OCI-LY3 (cell line): Measurements from ENCODE around the gene FAM184B.

ENCODE experiments used
- H2AFZ ChIP-seq: fragments of 200-600, 300-600 bp; shearing (Covaris generic); 2 replicates; pipeline ENCODE4 v1.6.0; 2014; ENCODE audit warnings: antibody characterized with exemption, low read depth, low read length
- H3K27ac ChIP-seq: fragments of 200-600, 300-600 bp; sonication (generic); 2 replicates; pipeline ENCODE4 v1.5.1; 2014; ENCODE audit warnings: mild to moderate bottlenecking, low read length, moderate library complexity, mixed read lengths
- H3K27me3 ChIP-seq: fragments of 200-600, 300-600 bp; sonication (generic); 2 replicates; pipeline ENCODE4 v1.6.1; 2014; ENCODE audit warnings: low read depth, low read length, mixed read lengths
- H3K36me3 ChIP-seq: fragments of 200-600, 300-600 bp; sonication (generic); replicated peaks from 2 replicates; pipeline ENCODE3; 2014; ENCODE audit warnings: low read depth, low read length, mixed read lengths
- H3K4me1 ChIP-seq: fragments of 300-600, 200-600 bp; sonication (generic); 2 replicates; pipeline ENCODE4 v1.6.1; 2014; ENCODE audit warnings: low read length, mixed read lengths
- H3K4me2 ChIP-seq: fragments of 200-600, 300-600 bp; sonication (generic); 2 replicates; pipeline ENCODE4 v1.6.1; 2014; ENCODE audit warnings: low read length, mixed read lengths
- H3K4me3 ChIP-seq: fragments of 300-600, 200-600 bp; sonication (generic); 2 replicates; pipeline ENCODE4 v1.5.1; 2014; ENCODE audit warnings: antibody characterized with exemption, mild to moderate bottlenecking, low read length, moderate library complexity
- H3K79me2 ChIP-seq: fragments of 300-600, 200-600 bp; shearing (Covaris generic); 2 replicates; pipeline ENCODE4 v1.6.1; 2014; ENCODE audit warnings: mild to moderate bottlenecking, low read length, mixed read lengths
- H3K9ac ChIP-seq: fragments of 300-600, 200-600 bp; shearing (Covaris generic); 2 replicates; pipeline ENCODE4 v1.6.0; 2014; ENCODE audit warnings: mild to moderate bottlenecking, low read length, moderate library complexity
- H3K9me3 ChIP-seq: fragments of 200-600, 300-600 bp; shearing (Covaris generic); 2 replicates; pipeline ENCODE4 v1.6.1; 2014; ENCODE audit warnings: low read length, mixed read lengths; ENCODE audit not compliant: insufficient read depth
- H4K20me1 ChIP-seq: fragments of 200-600, 300-600 bp; sonication (generic); 2 replicates; pipeline ENCODE4 v1.6.1; 2016; ENCODE audit warnings: low read length, mixed read lengths; ENCODE audit not compliant: insufficient read depth
- CTCF ChIP-seq: fragments of 200-600, 300-600 bp; sonication (generic); IDR thresholded peaks from 2 replicates; pipeline ENCODE4 v1.5.1; 2014; ENCODE audit warnings: antibody characterized with exemption, low read length, low read depth
- EZH2phosphoT487 ChIP-seq: fragments of 200-600 bp; shearing (Covaris generic); IDR thresholded peaks from 2 replicates; pipeline ENCODE4 v1.6.1; 2018; ENCODE audit warnings: antibody characterized with exemption, mixed run types, low read depth

Gene FAM184B

GRCh38 chr4:17805580-17806155, 24.2 kb upstream of the FAM184B start:
- no peak for TF ChIP-seq CTCF
- Histone ChIP-seq H3K27ac (no peak overlapping the region), H3K36me3 (peaks cover 60% of the 10 kb centered on the region), H3K4me2 (no peak overlapping the region), H3K9me3 (no peaks in the 10 kb centered on the region), H2AFZ (no peak overlapping the region), H3K79me2 (peaks cover 79% of the 10 kb centered on the region), H3K9ac (no peak overlapping the region), H3K4me3 (no peak overlapping the region), H3K4me1 (peaks cover 15% of the 10 kb centered on the region), H3K27me3 (no peaks in the 10 kb centered on the region), H4K20me1 (peaks cover 45% of the 10 kb centered on the region)

GRCh38 chr4:17797808-17798207, 16.4 kb upstream of the FAM184B start:
- H3K4me3 ChIP-seq: no peak overlapping the region
- no peaks in the 10 kb centered on the region for H3K9me3 ChIP-seq
- peaks cover 4% of the 10 kb centered on the region; the same call in 1 of the 2 replicates for H3K4me1 ChIP-seq
- peaks cover 38% of the 10 kb centered on the region for H3K36me3 ChIP-seq
- no peak overlapping the region for H3K9ac ChIP-seq
- no peaks in the 10 kb centered on the region for H3K27me3 ChIP-seq
- H4K20me1 ChIP-seq: peaks cover 3% of the 10 kb centered on the region; the same call in 1 of the 2 replicates
- H3K4me2 ChIP-seq: no peak overlapping the region
- H3K79me2 ChIP-seq: peaks cover 4% of the 10 kb centered on the region; the same call in 1 of the 2 replicates
- H2AFZ ChIP-seq: no peak overlapping the region
- H3K27ac ChIP-seq: no peak overlapping the region
- no peak for TF ChIP-seq CTCF

GRCh38 chr4:17794730-17795129, 13.3 kb upstream of the FAM184B start:
- H3K27me3 ChIP-seq: no peaks in the 10 kb centered on the region
- no peak overlapping the region for H3K4me2 ChIP-seq
- no peak overlapping the region for H2AFZ ChIP-seq
- no peaks in the 10 kb centered on the region for H4K20me1 ChIP-seq
- H3K9ac ChIP-seq: no peak overlapping the region
- peaks cover 4% of the 10 kb centered on the region; the same call in 1 of the 2 replicates for H3K4me1 ChIP-seq
- no peak overlapping the region for H3K27ac ChIP-seq
- H3K79me2 ChIP-seq: no peaks in the 10 kb centered on the region
- H3K9me3 ChIP-seq: no peaks in the 10 kb centered on the region
- TF ChIP-seq CTCF (no peak), EZH2phosphoT487 (no peak)
- H3K36me3 ChIP-seq: peaks cover 28% of the 10 kb centered on the region
- no peak overlapping the region for H3K4me3 ChIP-seq

- no peaks in the 10 kb centered on the region for H3K27me3 ChIP-seq
- H3K27ac ChIP-seq: no peak overlapping the region
- peaks cover 13% of the 10 kb centered on the region for H3K36me3 ChIP-seq
- H3K9ac ChIP-seq: no peak overlapping the region
- no peaks in the 10 kb centered on the region for H3K4me1 ChIP-seq
- no peaks in the 10 kb centered on the region for H3K79me2 ChIP-seq
- H2AFZ ChIP-seq: no peak overlapping the region
- TF ChIP-seq EZH2phosphoT487 (no peak), CTCF (no peak)
- H3K4me2 ChIP-seq: no peak overlapping the region
- H4K20me1 ChIP-seq: no peaks in the 10 kb centered on the region
- H3K4me3 ChIP-seq: no peak overlapping the region
- no peaks in the 10 kb centered on the region for H3K9me3 ChIP-seq
These were observed 7.5 kb upstream of the FAM184B start for GRCh38 chr4:17788956-17789355.
